G401.6 (cell line): ENCODE data around the gene PCBP3.
"Not testable (repeated sequence)": the region's sequence is repeated elsewhere in the genome, so short reads cannot be mapped to it uniquely, and the experiment has no call there.

Experiments
- FAIRE-seq: peaks from 2 replicates; lab custom pipeline; 2012; peaks lifted over from hg19 to GRCh38; lab: Jason Lieb, UNC

The PCBP3 gene

DNA sequence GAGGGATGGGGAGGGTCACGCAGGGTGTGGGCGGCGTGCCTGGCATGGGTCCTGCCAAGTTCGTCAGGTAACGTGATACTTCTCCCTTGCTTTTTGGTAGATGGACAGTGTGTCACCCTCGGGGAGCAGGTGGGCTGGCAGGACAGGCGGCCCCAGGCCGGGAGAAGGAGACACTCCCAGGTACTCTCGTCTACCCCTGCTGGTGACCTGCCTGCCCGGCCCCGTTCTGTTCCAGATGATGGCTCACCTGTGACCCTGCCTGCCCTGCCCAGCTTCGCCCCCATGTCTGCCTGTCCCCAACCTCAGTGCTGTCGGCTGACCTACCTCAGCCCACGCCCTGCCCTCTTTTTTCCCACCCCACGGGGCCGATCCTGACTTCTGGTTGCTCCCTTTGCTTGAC lies 144.7 kb downstream of the PCBP3 start:
- FAIRE-seq = no peak

DNA sequence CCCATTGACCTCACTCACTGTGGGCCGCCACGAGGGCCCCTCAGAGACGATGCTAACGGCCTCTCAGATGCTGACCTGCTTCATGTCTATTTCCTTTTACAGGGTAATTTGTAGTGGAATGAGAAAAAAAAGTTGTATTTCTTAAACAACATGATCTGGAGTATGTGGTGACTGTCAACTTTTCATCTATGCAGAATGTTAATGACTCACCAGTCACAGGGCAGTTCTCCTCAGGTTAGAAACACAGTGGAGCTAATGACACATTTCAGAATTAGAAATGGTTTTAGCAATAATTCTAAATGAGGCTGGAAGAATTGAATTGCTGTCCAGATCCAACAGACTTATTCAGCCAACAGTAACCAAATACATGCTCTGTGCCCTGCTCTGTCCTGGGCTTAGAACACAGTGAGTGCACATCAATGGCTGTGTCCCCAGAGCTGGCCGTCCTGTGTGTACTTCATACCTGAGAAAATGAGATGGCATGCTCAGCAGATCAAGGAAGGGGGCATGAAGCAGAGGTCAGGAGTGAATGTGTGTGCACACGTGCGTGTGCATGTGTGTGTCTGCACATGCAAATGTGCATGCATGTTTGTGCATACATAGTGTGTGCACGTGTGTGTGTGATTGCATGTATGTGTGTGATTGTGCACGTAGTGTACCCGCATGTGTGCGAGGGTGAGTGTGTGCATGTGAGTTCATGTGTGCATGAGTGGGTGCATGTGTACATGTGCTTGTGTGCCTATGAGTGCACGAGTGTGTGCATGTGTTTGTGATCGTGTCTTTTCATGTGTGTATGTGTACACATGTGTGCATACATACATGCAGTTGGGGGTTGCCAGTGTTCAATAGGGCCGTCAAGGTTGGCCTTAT lies 145.3 kb downstream of the PCBP3 start:
- FAIRE-seq = no peak

DNA sequence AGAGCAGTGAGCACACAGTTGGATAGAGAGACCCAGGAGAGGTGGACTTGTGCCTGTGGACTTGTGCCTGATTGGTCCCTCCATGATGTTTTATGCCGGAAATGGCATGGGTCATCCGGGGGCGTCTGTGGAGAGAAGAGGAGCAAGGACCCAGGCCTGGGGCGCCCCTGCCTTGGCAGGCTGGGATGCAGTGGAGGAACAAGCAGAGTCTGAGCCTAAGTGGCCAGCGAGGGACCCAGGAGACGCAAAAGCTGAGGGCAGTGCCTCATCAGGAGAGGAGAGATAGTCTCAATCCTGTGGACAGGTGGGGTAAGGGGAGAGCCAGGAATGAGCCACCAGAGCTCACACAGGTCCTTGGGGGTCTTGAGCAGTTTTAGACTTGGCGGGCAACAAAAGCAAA lies 146.9 kb downstream of the PCBP3 start:
- FAIRE-seq = no peak

DNA sequence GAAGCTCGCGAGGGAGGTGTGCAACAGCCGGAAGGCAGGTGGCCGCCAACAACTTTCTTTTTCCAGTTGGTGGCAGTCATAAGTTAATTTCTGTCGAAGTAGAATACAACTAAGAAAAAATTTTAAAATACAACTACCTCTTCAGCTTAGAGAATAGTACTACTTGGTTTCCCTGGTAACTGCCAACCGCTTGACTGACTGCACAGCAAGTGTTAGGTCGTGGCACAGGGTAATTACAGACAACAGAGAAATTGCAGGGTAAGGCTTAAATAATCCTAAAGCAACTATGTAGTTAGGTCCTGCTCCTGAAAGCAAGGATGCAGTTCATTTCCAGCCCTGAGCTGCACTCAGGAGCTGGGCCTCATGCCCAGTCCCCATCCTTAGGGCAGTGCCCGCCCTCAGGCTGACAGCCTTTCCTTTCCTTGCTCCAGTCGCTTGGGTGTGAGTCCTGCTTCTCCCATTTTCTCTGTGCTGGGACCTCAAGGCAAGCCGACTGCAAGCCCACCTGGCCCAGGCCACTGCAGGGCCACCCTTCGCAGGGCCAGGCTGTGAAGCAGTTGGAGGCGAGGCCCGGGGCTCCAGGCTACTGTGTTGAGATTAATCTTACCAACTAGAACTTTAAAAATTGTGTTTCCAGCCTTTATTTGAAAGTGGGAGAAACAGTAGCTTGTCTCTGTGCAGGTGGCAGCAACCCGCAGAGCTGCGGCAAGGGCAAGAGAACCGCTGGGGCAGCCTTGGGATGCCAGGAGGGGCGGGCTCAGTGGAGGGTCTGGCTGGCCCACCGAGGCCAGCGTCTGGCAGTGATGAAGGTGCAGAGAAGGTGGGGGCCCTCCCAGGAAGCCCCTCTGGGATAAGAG lies 148.3 kb downstream of the PCBP3 start:
- FAIRE-seq = no peak

DNA sequence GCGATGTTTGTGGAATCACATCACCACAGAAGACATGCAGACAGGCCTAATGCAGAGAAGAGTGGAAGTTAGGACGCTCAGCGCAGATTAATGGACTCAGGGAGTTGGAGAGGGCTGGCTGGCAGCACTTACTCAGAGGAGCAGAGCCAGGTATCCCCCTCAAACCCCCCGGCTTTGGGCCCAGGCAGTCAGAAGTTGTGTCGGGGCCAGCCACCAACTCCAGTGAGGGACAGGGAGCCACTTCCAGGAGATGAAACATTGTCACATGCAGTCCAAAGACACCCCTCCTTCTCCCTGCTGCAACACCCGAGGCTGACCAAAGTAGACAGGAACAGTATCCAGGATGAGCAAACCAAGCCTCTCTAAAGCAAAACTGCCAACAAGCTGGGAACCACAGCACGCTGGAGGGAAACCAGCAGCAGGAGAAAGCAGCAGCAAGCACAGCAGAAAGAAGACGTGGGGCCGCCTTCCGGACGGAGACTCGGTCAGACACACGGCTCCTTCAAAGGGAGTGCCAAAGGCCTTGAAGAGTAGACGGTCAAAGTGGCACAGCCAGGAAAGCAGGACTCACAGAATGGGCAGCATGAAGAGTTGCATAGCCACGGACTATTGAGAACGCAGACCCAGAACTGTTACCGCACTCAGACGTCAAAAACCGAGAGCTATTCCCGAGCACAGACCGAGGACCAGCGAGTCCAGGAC lies 149.3 kb downstream of the PCBP3 start:
- FAIRE-seq = no peak

DNA sequence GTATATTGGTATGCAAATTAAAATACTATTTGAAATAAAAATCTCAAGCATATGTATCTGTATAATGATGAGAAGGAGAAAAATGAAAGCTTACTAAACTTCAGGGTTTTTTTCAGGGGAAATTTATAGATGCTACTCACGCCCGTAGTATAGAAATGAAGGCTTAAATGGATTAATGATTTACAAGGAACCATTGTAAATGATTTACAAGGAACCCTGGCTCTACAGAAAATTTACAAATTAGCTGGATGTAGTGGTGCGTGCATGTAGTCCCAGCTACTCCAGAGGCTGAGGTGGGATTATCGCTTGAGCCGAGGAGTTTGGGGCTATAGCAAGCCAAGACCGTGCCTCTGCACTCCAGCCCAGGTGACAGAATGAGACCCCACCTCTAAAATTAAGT lies 150.5 kb downstream of the PCBP3 start:
- FAIRE-seq = no peak

DNA sequence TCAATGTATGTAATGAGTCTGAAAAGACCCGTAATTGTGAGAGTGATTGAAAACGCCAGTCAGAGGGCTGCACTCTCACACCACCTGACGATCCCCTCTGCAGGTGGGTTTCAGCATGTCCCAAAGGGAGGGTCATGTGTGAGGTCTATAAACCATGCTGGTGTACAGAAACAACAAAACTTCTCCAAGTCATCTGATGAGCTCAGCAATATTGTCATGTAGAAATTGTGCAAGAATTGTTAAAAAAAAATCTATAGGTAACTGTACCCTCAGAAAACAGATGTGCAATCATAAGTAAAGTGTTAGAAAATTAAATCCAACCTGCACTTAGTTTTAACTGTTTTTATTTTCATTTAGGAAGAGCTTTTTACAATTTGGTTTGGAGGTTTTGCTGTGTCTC lies 152.5 kb downstream of the PCBP3 start:
- FAIRE-seq = no peak

DNA sequence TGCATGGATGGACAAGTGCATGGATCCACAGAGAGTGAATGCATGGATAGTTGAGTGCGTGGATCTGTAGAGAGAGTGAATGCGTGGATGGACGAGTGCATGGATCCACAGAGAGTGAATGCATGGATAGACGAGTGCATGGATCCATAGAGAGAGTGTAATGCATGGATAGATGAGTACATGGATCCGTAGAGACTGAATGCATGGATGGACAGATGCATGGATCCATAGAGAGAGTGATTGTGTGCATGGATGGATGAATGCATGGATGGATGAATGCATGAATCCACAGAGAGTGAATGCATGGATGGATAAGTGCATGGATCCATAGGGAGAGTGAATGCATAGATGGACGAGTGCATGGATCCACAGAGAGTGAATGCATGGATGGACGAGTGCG lies 153.8 kb downstream of the PCBP3 start:
- no peak for FAIRE-seq

DNA sequence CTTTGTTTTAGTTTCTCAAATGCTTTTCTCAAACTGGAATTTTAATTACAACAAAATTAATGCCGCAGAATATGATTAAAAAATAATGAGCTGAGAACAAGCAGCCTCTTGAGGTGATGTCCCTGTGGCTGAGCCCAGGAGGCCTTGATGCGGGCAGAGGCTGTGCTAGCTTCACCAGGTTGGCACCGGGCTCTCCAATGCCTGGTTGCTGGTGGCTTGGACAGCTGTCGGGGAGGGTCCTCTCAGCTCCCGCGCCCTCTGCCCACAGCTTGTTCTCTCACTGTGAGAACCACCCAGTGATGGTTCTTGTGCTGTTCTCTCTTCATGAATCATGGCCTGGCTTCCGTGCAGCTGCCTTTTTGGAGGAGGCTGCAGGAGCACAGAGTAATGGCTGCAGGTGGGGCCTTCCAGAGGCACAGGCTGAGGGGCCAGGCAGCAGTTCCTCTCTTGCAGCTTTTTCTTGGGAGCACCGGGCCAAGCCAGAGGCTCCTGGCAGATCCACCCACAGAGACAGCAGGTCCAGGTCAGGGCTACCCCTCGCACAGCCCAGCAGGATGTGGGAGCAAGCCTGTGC lies 156.3 kb downstream of the PCBP3 start:
- no peak for FAIRE-seq

DNA sequence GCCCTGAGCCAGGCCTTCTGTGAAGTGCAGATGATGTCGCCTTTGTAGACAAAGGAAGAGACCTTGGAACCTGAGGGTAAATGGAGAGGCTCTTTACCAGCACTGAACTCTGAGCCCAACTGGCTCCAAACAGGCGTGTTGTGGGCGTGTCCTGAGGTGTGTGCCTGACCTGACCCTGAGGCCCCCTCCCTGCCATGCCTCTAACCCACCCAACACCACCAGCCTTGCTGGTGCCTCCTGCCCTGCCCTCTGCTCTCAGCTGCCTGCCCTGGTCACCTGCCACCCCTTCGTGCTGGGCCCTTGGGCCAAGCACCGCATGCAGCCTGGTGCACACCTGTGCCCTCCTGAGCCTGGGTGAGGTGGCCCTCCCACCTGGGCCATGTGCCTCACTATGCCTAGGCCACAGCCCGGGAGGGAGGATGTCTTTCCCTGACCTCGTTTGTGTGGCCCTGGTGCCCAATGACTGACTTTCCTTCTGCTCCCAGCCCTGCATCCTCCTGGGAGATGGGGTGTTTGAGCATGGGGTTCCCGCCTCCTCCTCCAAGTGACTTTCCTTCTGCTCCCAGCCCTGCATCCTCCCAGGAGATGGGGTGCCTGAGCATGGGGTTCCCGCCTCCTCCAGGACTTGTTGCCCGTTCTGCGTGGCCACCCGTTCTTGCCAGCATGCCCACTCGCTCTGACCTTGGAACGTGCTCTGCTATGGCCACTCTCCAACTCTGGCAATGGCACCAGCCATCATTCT lies 157.0 kb downstream of the PCBP3 start:
- no peak for FAIRE-seq

DNA sequence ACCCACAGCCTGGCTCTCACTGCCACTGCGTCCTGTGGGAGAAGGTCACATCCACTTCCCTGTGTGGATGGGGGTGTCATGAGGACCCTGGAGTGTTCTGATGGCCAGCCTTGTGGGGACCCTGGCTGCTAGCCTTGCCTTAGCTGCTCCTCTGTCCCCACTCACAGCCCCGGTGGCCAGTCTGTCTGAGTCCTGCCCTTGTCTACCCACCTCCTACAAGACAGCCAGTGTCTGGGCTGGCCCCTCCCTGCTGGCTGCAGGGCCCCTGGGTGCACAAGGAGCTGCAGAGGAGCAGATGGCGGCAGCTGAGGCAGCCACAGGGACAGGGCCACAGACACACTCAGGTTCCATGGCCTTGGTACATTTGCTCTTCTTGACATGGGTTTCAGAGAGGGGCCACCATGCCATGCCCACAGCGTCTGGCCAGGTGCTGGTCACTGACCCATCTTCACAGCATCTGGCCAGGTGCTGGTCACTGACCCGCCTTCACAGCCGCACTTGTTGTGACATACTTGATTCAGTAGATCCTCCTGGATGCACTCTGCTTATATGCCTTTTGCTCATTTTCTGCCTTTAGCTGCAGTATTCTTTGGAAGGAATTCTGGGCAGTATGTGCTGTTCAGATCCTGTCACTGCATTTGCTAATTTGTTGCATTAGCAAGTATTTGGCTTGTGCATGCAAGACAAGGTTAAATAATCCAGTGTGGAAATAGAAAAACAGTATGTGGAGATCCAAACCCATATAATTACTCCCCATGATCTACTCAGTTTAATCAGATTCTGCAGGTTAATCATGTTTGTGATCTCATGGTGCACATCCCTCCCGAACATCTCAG lies 157.8 kb downstream of the PCBP3 start:
- FAIRE-seq = no peak

DNA sequence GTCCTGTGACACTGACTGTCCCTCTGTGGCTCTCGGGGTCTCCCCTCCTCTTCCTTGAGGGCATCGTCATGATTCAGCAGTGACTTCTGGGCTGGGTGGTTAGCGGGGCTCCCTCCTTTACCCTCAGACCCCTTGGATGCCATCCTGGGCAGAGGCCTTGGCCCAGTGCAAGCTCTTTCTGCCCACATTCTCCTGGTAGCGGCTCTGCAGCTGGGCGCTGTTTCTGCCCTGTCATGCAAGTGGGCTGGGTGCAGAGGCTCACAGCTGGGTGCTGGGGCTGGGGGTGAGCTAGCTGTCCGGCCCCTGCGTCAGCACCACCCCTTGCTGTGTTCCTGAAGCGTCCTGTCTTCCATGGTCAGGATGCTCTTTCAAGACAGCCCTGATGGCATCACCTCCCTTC lies 158.5 kb downstream of the PCBP3 start:
- no peak for FAIRE-seq

DNA sequence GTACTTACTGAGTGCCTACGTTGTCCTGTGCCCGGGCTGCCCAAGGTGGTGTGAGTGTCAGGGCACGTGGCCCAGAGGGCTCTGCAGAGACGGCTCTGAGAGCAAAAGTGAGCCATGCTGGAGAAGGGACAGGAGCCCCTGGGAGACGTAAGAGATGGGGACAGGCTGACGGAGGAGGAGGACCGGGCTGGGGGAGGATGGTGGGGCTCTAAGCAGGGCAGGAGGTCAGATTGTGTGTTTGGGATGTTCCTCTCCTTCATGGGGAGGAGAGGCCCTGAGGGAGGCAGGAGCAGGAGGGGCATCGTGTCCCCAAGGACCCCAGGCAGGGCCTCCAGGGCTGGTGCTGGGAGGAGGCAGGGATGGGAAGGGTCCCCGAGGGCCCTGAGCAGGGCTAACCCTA lies 158.9 kb downstream of the PCBP3 start:
- FAIRE-seq = no peak

DNA sequence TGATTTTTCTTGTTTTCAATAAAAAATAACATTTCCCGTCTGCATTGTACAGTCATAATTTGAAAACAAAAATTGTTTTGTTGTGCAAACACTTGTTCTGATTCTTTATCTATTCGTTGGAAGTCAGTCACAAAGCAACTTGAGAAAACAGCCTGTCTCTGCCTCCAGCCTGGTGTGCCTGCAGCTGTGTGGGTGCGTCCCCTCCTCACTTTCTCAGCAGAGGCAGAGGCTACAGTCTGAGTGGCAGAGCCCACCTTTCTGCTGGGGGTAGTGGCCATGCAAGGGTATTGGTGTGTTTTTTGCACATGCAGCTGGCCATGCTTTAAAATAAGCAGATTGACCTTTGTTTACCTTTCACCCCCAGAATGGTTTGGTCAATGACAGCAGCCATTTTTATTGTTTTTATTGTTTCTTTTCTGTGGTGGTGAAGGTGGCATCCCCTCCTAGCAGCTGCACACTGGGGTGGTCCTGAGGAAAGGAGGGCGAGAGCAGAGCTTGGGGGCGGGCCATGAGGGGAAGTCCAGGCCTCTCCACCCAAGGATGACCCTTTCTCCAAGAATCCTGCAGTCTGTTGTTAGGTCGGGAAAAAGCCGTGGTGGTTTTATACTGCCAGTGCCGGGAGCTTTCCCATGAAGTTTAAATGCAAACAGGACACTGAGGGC lies 159.6 kb downstream of the PCBP3 start:
- FAIRE-seq = no peak

DNA sequence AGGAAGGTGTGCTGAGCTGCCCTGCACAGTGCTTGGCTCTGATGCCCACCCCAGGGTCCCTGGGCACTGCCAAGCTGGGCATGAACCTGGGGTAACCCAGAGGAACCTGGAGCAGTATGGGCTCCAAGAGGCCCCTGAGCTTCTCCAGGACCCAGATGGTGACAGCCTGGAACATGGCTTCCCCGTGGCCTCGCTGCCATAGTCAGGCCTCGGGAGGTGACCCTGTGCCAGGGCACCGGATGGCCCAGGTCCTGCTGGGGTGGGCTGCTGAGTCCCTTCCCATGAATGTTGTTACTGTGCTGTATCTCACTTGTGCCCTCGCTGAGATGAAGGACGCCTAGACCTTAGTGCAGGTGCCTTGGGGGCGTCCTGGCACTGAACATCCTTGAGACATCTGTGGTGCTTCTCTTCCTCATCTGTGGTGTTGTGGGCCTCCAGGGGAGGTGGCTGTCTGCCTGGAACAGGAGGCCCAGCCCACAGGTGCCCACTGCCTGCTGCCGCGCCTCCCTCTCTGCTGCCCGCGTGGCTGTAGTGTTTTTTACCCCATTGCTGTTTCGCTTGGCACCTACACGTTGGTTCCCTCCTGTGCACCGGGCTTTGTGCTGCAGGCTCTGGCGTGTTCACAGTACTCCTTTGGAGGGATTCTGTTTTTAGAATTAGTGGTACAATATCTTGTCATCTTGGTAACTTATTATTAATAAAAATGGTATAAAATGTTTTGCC lies 160.3 kb downstream of the PCBP3 start:
- FAIRE-seq = no peak

DNA sequence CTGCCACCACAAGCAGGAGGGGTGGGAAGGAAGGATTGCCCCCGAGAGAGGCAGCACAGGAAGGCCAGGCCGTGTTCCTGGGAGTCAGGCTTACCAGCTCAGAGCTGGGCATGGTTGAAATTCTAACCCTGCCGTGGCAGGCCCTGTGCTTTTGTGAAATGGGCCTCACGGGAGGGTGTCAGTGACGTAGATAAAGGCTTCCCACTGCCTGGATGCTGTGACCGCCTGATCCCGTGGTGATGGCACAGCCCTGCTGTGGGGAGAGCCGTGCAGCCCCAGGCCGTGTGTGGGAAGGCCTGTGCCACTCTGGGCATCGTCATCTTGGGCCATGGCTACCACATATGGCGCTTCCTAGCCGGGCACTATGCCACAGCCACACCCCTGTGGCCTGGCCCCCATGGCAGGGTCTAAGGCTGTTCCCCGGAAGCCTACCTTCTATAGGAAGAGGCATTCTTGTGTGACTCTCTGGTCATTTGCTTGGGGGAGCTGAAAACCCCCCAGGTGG lies 161.3 kb downstream of the PCBP3 start:
- FAIRE-seq = no peak

DNA sequence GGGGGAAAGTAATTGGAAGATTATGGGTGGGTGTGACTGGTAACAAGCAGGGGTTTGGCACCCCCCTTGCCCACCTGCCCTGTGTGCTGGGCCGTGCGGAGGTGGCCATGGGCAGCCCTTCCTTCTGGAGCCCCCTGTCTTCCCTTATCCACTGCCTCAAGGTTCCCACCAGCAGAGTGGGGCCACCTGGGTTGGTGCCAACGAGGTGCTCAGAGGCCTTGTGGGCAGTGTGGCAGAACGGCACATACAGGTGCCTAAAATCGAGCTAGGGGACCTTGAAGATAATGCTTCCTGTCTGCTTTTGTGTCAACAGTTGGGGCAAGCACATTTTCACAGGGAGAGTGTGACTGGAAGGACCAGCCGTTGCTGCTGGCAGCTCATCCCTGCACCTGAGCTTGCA lies 161.8 kb downstream of the PCBP3 start:
- FAIRE-seq = no peak

DNA sequence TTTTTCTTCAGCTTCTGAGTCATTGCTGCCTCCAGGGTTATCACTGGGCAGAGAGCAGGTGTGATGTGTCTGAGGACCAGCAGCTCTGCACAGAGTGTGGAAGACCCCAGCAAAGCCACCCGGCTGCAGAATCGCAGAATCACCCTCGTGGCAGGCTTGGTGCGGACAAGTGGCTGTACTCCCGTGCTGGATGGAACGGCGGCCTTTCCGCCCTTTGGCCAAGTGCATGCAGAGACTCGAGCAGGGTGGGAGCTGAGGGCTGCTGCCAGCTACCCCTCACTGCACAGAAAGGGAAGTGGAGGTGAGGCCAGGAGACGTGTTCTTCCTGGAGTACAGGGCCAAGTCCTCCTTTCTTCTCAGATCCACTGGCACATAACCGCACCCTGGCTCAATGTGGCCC lies 162.5 kb downstream of the PCBP3 start:
- FAIRE-seq = no peak

DNA sequence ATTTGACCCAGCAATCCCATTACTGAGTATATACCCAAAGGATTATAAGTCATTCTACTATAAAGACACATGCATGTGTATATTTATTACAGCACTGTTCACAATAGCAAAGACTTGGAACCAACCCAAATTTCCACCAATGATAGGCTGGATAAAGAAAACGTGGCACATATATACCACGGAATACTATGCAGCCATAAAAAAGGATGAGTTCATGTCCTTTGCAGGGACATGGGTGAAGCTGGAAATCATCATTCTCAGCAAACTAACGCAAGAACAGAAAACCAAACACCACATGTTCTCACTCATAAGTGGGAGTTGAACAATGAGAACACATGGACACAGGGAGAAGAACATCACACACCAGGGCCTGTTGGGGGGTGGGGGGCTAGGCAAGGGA lies 165.1 kb downstream of the PCBP3 start:
- not testable (repeated sequence) for FAIRE-seq
